GM21786 (cell line): ENCODE results near the gene FBXL20.
A peak's percentile ranks its signal among the peaks of the same experiment; 100 is the strongest.
"Not testable (repeated sequence)": the region's sequence is repeated elsewhere in the genome, so short reads cannot be mapped to it uniquely, and the experiment has no call there.

Source experiments
- ATAC-seq: cut with Tn5 transposase; IDR thresholded peaks from one replicate; pipeline ENCODE4 v1.9.1; 2021; ENCODE audit not compliant: unreplicated experiment

Gene FBXL20

DNA sequence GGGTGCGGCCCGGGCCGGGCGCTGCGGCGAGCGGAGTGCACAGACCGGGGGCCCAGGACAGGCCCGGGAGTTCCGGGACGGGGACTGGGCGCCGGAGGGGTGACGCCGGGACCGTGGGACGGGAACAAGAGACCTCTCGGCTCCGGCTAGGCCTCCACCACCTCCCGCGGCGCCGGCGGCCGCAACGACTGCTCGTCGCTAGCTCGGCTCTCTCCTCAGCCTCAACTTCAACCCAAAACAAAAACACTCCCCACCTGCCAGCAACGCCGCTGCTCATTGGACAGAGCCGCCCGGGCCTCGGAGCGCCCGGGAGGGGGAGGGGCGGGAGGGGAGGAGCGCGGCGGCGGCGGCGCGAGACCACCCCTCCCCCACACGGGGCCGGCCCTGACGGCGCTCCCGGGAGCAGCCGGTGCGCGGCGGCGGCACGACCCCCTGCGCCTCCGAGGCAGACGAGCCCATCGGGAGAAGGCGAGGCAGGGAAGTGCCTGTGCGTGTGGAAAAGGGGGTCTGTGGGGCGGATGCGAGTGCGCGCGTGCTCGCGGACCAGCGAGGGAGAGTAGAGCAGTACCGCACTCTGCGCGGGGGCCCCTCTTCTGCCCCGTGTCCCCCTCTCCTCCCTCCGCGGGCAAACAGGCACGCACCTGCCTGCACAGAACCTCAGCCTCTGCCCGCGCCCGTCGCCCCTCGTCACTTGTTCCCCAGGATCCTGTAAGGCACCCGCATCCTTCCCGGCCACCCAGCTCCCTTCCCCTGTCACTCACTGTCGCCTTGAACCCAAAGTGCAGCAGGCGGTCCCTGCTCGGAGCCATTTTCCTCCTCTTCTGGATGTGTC lies at the start of gene FBXL20:
Gene FBXL20, minus strand, starts transcription at position 215 of the 832 bp plus-strand sequence. CDS start 224 bp downstream, outside the sequence.
- ATAC-seq = peak; percentile 56

DNA sequence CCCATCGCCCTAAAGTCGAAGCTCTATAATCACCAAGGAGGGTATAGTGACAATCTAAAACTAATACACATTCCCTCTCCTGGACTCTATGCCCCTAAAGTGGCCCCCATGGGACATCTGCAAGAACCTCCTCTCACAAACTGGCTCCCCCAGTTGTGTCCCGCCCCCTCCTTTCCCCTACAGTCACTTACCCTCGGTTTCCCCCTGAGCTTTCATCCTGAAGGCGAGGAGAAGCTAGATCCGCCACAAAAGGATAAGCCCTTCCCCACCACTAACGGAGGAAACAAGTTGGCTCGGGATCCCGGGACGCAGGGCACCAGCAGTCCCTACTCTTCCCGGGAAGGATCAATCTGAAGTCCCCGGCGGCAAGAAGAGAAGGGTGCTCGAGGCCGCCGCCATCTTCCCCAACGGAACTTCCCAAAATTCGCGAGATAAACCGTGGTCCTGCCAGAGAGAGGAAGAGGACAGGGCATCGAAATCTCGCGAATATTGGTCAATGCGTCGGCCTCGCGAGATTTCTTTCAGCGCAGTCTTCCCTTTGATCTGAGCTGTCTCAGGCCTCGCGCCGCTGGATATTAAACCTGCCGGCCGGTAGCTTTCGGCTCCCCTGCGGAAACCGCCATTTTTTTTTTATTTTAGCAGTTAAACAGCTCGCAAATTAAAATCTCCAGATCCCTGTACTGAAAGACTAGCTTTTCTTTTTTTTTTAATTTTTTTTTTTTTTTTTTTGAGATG lies 49.6 kb upstream of the FBXL20 start, which contains the start of gene MED1:
Gene MED1, minus strand, starts transcription at position 417 of the 735 bp plus-strand sequence. Its CDS starts 201 bp downstream, at position 216.
- ATAC-seq = peak; percentile 85

GRCh38 chr17:39450051-39450450 lies 48.6 kb upstream of the FBXL20 start:
- ATAC-seq = no peak

DNA sequence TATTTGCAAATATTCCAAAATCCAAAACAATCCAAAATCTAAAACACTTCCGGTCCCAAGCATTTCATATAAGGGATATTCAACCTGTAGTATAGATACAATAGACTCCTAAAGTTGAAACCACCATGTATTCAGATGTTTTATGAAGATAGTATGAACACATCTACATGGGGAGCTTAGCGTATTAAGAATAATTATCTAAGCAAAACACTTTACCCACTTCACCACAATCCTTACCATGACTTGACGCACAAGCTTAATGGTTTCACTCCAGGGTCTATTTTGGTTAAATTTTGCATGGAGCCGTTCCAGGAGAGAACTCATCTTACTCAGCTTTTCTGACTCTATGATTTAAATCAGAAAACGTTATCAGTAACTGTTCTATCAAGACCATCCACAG lies 46.1 kb upstream of the FBXL20 start:
- no peak for ATAC-seq

- ATAC-seq = no peak
These were observed 41.9 kb upstream of the FBXL20 start for GRCh38 chr17:39443326-39443725.

DNA sequence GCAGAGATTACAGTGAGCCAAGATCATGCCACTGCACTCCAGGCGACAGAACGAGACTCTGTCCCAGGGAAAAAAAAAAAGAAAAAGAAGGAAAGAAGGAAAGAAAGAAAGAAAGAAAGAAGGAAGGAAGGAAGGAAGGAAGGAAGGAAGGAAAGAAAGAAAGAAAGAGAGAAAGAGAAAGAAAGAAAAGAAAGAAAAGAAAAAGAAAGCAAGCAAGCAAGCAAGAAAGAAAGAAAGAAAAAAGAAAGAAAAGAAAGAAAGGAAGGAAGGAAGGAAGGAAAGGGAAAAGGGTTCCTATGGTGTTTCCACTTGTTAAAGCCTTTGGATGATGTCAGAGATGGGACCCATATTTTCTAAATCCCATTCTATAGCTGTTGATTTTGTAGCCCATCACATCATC lies 38.4 kb upstream of the FBXL20 start:
- not testable (repeated sequence) for ATAC-seq

DNA sequence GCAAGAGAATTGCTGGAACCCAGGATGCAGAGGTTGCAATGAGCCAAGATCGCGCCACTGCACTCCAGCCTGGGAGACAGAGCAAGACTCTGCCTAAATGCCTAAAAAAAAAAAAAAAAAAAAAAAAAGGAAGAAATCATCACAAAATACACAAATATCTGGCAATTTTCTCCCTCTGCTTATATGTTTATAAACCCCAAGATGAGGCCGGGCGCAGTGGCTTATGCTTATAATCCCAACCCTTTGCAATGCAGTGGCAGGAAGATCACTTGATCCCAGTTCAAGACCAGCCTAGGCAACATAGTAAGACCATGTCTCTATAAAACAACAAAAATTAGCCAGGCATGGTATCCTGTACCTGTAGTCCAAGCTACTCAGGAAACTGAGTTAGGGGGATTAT lies 28.2 kb upstream of the FBXL20 start:
- ATAC-seq = no peak

DNA sequence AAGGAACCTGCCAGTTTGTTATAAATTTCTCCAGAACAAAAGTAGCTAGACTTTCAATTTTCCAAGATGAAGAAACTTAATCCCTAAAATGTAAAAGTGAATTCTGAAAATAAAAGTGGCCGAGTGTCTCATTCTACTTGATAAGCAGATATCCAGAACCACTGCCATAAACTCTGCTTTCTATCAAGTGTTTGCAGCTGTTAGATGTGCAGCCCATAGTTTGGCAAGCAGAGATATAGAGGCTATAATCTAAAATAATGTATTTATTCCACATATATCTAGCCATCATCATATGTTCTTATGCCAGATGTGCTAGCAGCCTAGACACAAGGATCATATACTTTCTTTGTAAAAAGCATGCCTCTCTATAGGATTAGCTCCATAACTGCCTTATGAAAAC lies 14.7 kb upstream of the FBXL20 start:
- no peak for ATAC-seq

GRCh38 chr17:39410279-39410678 lies 8.9 kb upstream of the FBXL20 start:
- ATAC-seq = no peak

GRCh38 chr17:39408360-39408759 lies 6.9 kb upstream of the FBXL20 start:
- no peak for ATAC-seq

DNA sequence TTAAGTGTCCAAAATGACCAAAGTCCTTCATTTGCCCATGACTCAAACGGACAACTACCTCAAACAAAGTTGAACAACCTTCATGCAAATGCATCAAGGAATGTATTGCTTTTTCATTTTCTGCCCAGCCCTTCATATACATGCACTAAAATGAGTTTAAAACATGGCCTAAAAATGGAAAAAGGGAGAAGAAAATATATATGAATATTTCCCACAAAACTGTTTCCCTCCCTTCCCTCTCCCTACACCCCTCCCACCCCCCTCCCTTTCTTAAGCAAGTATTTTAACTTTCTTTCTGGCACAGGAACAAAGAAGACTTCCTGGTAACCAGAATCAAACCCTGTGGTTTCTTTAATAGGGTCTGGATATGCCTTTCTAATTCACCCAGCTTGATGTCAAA lies 5.5 kb upstream of the FBXL20 start:
- no peak for ATAC-seq

GRCh38 chr17:39405436-39405835 lies 4.0 kb upstream of the FBXL20 start:
- ATAC-seq = no peak

DNA sequence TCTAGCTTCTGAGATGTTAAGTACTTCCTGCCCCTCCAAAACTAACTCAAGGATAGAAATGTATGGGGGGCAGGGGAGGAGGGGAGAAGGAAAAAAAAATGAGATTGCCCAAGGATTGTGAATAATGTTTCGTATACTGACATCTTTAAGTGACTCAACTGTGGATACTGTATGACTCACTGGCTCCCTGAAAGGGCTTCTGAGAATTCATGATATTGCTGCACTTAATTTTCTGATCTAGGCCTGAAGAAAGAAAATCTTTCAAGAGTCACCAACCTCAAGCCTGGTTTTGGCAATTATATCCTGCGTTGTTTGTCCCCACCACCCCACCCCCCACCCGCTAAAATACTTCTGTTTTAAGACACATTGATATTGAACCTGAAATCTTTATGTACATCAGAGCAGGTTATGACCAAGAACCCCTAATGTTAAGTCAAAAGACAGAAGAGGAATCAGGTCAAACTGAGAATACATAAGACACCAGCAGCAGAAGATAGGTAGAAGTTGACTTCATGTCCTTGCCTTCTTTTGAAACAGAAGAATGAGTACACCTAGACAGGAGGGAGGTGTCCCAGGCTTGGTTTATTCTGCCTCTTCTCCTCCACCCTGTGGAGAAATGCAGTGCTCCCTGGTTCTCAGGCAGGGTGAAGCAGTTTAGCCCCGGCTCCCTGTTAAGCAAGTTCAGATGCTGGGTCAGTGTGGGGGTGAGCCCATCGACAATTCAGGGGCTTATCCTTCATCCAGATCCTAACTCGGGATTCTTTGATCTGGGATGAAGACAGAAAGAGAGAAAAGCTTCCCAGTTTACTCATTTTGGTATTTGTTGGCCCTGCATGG lies 3.3 kb upstream of the FBXL20 start:
- no peak for ATAC-seq

DNA sequence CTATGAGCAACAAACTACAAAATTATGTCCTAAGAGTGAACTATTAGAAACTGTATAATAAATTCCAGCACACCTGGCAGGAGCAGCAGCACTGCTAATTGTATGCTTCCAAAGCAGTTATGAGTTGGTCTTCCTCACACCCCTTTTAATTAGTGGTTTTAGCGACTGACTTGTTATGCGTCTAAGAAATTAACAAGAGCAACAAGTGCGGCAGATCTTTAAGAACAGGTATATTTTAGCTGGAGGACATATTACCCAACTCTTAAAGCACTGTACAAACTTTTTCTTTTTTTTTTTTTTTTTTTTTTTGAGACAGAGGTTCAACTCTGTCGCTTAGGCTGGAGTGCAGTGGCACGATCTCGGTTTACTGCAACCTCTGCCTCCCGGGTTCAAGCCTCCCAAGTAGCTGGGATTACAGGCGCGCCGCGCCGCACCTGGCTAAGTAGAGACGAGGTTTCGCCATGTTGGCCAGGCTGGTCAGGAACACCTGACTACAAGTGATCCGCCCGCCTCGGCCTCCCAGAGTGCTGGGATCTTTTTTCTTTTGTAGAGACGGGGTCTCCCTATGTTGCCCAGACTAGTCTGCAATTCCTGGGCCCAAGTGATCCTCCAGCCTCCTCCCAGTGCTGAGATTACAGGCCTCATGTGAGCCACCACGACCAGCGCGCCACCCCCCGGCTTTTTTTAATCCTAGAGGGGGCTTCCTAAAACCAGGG lies 1.6 kb upstream of the FBXL20 start:
- no peak for ATAC-seq

DNA sequence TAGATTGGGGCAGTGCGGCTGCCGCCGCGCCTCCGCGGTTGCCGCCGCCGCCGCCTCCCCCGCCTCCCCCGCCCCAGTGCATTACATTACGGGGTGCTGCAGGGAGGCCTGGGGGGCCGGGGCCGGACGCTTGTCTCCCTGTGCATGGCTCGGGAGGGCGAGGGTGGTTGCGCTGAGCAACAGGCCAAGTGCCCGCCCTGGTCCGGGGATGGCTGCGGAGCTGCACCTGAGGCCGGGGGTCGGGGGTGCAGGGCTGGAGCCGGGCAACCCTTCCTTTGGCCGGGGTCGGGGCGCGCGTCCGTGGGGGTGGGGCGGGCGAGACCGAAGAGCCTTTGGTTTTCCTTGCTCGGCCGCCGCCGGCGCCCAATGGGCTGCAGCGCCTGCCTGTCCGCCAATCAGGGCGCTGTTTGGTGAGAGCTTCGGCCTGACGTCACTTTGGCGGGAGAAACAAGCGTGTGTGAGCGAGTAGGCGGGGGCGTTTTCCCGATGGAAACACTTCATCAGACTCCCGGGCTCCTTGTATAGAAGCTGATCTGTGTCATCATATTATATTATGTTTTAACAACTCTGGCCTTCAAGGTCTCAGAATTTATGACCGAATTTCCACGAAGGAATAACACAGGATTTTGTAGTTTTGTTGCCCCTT lies 941 bp upstream of the FBXL20 start:
- ATAC-seq = peak; percentile 70

- ATAC-seq = no peak
These were observed 647 bp downstream of the FBXL20 start for GRCh38 chr17:39400547-39401411.

GRCh38 chr17:39399791-39400190 lies 1.6 kb downstream of the FBXL20 start:
- no peak for ATAC-seq

GRCh38 chr17:39393736-39394135 lies 7.7 kb downstream of the FBXL20 start:
- no peak for ATAC-seq

GRCh38 chr17:39391448-39391847 lies 10.0 kb downstream of the FBXL20 start:
- ATAC-seq = no peak
